Muscle layer of colon (tissue), 2 donors: ENCODE data around the gene CACHD1.

Source experiments
- H3K27ac ChIP-seq: one replicate; pipeline ENCODE4 v1.7.0; 2013; ENCODE audit warnings: low read depth, mild to moderate bottlenecking, low read length, moderate library complexity
- H3K27me3 ChIP-seq, 2 donors: one replicate each; pipeline ENCODE4 v1.7.0; 2013; ENCODE audit warnings: low read length in 2 of 2, mild to moderate bottlenecking in 2 of 2; ENCODE audit not compliant: insufficient read depth in 2 of 2, control insufficient read depth in 1 of 2
- H3K36me3 ChIP-seq: one replicate; pipeline ENCODE4 v1.7.0; 2013; ENCODE audit warnings: mild to moderate bottlenecking, low read length; ENCODE audit not compliant: insufficient read depth
- H3K4me1 ChIP-seq: one replicate; pipeline ENCODE4 v1.7.0; 2013; ENCODE audit warnings: mild to moderate bottlenecking, low read length; ENCODE audit not compliant: insufficient read depth
- H3K4me3 ChIP-seq, 2 donors: one replicate each; pipeline ENCODE4 v1.7.0; 2013; ENCODE audit warnings: low read length in 2 of 2, low read depth in 1 of 2, mild to moderate bottlenecking in 1 of 2, moderate library complexity in 1 of 2
- H3K9ac ChIP-seq: one replicate; pipeline ENCODE4 v1.7.0; 2013; ENCODE audit warnings: low read length
- H3K9me3 ChIP-seq: one replicate; pipeline ENCODE4 v1.7.0; 2013; ENCODE audit warnings: mild to moderate bottlenecking, low read length
- donor health status: abdominal sarcoma.
- donor health status: Adenocarcinoma of cecum.

Gene CACHD1

DNA sequence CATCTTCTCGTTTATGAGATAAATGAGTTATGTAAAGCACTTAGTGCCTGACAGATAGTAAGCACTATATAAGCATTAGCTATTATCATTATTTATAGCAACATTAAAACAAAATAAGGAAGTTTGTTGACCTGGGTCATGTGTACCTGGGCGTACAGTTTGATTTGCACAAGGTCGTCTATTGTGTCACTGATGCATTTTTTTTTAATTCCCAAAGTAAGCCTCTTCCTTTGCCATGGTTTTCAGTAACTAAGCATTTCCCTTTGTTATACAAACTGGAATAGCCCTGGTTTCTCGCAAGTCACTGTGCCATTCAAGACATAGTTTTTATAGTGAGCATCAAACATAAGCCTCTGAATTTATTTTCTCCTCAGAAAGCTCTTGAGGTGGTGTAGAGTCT lies 72.2 kb downstream of the CACHD1 start:
- Histone ChIP-seq H3K36me3 (no peaks in the 10 kb centered on the region), H3K9ac (no peak overlapping the region), H3K9me3 (no peaks in the 10 kb centered on the region), H3K27me3 (no peaks in the 10 kb centered on the region), H3K4me3 (no peak overlapping the region), H3K27ac (no peak overlapping the region), H3K4me1 (peaks cover 22% of the 10 kb centered on the region)

GRCh38 chr1:64543831-64544230 lies 73.9 kb downstream of the CACHD1 start:
- peaks cover 17% of the 10 kb centered on the region for H3K4me1 ChIP-seq

GRCh38 chr1:64545118-64545843 lies 75.4 kb downstream of the CACHD1 start:
- H3K27ac ChIP-seq: no peak overlapping the region
- no peaks in the 10 kb centered on the region for H3K9me3 ChIP-seq

More at GRCh38 chr1:64543831-64544230, 73.9 kb downstream of the CACHD1 start:
- Histone ChIP-seq H3K4me3 (no peak overlapping the region), H3K27me3 (no peaks in the 10 kb centered on the region), H3K36me3 (no peaks in the 10 kb centered on the region), H3K27ac (no peak overlapping the region), H3K9me3 (no peaks in the 10 kb centered on the region), H3K9ac (no peak overlapping the region)

DNA sequence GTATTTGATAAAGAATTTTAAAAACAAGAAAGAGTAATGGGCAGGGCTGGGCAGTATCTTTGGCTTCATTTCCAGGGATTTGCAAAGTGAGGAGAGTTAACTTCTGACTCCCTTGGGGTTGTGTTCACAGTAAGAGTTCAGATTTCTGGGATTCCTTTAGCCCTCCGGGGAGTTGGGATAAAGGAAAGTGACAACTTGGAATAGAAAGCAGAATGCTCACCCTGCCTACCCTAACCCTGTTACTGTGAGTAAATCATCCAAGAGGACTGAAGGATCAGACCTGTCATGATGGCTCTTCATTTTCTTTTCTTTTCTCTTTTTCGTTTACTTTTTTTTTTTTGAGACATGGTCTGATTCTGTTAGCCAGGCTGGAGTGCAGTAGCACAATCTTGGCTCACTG lies 76.1 kb downstream of the CACHD1 start:
- H3K27me3 ChIP-seq: no peaks in the 10 kb centered on the region
- no peak overlapping the region for H3K4me3 ChIP-seq
- no peaks in the 10 kb centered on the region for H3K9me3 ChIP-seq
- H3K9ac ChIP-seq: no peak overlapping the region
- H3K36me3 ChIP-seq: no peaks in the 10 kb centered on the region
- H3K4me1 ChIP-seq: peaks cover 12% of the 10 kb centered on the region
- no peak overlapping the region for H3K27ac ChIP-seq

More at GRCh38 chr1:64545118-64545843, 75.4 kb downstream of the CACHD1 start:
- H3K36me3 ChIP-seq: no peaks in the 10 kb centered on the region
- no peak overlapping the region for H3K4me3 ChIP-seq
- H3K4me1 ChIP-seq: peaks cover 10% of the 10 kb centered on the region
- no peaks in the 10 kb centered on the region for H3K27me3 ChIP-seq
- H3K9ac ChIP-seq: no peak overlapping the region

GRCh38 chr1:64549464-64550239 lies 79.7 kb downstream of the CACHD1 start:
- Histone ChIP-seq H3K36me3 (no peaks in the 10 kb centered on the region), H3K4me1 (peaks cover 12% of the 10 kb centered on the region), H3K9ac (no peak overlapping the region), H3K9me3 (no peaks in the 10 kb centered on the region), H3K4me3 (no peak overlapping the region), H3K27ac (no peak overlapping the region), H3K27me3 (no peaks in the 10 kb centered on the region)

DNA sequence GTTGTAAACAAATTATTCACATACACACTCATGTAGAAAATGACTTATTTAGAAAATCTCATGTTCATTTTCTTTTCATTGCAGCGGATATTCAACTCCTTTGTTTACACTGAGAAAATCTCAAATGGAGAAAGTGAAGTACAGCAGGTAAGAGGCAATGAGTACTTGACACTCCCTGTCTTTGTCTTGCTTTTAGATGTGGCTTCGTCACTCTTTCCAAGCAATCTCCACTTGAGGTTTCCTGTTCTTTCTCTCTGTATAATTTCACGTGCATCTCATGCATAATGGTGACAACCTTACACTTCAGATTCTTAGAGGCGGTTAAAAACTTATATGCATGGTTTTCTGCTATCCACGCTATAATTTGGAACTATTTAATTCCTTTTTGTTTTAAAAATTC lies 80.6 kb downstream of the CACHD1 start:
- Histone ChIP-seq H3K27ac (no peak overlapping the region), H3K27me3 (no peaks in the 10 kb centered on the region), H3K4me3 (no peak overlapping the region), H3K4me1 (peaks cover 12% of the 10 kb centered on the region), H3K9me3 (no peaks in the 10 kb centered on the region), H3K36me3 (no peaks in the 10 kb centered on the region), H3K9ac (no peak overlapping the region)

DNA sequence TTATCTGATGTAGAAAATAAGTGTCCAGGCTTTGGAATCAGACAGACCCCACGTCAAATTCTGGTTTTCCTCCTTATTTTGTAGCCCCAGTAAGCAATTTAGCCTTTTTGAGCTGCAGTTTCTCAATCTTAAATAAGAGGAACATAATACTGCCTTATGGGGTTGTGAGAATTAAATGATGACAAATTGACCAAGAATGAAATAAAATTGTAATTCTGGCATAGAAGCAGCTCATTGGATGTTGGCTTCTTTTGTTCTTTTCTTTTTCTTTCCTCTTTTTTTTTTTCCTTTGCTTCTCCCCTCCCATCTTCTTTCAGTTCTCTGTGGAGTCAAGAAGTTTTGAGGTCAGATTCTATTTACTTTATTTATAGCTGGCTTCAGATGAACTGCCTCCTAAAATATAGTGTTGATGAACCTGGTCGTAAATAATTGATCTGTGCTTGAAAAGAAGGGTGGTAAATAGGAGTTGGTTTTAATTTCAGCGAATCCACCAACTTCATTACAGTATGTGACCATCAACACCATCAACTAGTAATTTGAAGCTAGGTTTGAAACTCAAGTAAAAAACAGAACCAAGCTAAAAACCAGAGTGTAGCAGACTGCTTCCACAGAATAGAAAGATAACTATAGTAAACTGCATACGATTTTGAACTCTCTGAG lies 81.1 kb downstream of the CACHD1 start:
- Histone ChIP-seq H3K36me3 (no peaks in the 10 kb centered on the region), H3K27me3 (no peaks in the 10 kb centered on the region), H3K4me1 (peaks cover 12% of the 10 kb centered on the region), H3K27ac (no peak overlapping the region), H3K9ac (no peak overlapping the region), H3K9me3 (no peaks in the 10 kb centered on the region), H3K4me3 (no peak overlapping the region)

- H3K4me1 ChIP-seq: peaks cover 12% of the 10 kb centered on the region
- H3K27ac ChIP-seq: no peak overlapping the region
- no peaks in the 10 kb centered on the region for H3K27me3 ChIP-seq
- no peak overlapping the region for H3K4me3 ChIP-seq
- no peaks in the 10 kb centered on the region for H3K36me3 ChIP-seq
- no peaks in the 10 kb centered on the region for H3K9me3 ChIP-seq
- no peak overlapping the region for H3K9ac ChIP-seq
Measured at GRCh38 chr1:64553285-64553684, 83.4 kb downstream of the CACHD1 start.

DNA sequence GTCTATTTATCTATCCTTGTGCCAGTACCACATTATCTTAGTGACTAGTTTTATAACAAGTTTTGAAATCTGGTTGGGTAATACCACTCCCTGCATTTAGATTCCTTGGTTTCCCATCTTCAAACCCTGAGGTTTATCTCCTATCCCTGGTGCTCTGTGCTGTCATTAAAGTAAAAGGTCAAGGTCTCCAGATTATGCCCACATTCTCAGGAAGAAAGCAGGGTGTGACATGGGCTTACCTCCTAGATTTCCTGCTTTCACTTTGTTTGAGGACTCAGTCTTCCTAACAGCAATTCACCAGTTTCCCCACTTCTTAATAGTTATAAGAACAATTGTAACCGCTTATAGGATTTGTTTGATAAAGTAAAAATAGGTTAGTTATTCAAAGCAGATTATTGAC lies 86.0 kb downstream of the CACHD1 start:
- H3K27ac ChIP-seq: no peak overlapping the region
- H3K4me3 ChIP-seq: no peak overlapping the region
- H3K27me3 ChIP-seq: no peaks in the 10 kb centered on the region
- no peaks in the 10 kb centered on the region for H3K36me3 ChIP-seq
- H3K9me3 ChIP-seq: no peaks in the 10 kb centered on the region
- no peak overlapping the region for H3K9ac ChIP-seq
- H3K4me1 ChIP-seq: peaks cover 3% of the 10 kb centered on the region

DNA sequence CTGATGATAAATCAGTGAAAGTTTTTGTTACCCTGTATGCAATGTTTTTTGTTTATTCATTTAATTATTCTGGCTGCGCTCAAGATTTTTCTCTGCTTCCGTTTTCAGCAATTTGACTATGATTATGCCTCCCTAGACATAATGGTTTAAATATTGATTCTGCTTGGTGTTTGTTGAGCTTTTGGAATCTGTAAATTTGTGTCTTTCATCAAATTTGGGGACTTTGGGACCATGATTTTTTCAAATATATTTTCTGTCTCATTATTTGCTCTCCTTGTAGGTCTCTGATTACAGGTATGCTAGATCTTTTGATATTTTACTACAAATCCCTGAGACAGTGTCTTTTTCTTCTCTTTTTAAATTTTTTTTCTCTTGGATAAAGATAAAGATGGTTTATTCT lies 92.1 kb downstream of the CACHD1 start:
- Histone ChIP-seq H3K4me1 (peaks cover 15% of the 10 kb centered on the region), H3K36me3 (no peaks in the 10 kb centered on the region), H3K9me3 (no peaks in the 10 kb centered on the region), H3K27ac (no peak overlapping the region), H3K4me3 (no peak overlapping the region), H3K9ac (no peak overlapping the region), H3K27me3 (no peaks in the 10 kb centered on the region)

DNA sequence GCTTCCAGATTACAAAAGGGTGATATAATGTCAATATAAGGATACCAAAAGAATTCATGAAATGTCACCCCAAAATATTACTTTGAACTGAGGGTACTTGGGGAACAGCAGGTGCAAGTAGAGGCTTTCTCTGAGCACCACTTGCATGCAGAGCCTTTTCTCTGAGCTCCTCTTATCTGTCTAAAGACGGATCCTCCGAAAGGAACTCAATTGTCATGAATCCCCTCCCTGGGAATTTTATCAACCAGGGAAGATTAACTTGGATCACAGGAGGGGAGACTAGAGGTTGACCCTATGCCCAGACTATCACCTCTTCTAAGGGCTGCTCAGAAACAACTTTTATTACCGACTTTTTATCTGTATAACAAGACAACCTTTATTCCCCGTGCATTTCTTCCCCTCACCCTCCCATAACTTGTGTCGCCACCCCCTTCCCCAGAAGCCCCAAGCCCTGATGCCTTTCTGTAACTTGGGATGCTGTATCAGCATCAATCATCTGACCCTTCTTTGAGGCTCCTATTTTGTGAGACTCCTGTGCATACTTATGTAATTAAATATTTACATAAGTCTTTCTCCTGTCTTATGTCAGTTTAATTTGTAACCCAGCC lies 94.1 kb downstream of the CACHD1 start:
- no peak overlapping the region for H3K9ac ChIP-seq
- no peaks in the 10 kb centered on the region for H3K36me3 ChIP-seq
- H3K4me1 ChIP-seq: peaks cover 25% of the 10 kb centered on the region
- H3K27ac ChIP-seq: no peak overlapping the region
- no peaks in the 10 kb centered on the region for H3K9me3 ChIP-seq
- no peaks in the 10 kb centered on the region for H3K27me3 ChIP-seq
- no peak overlapping the region for H3K4me3 ChIP-seq
